CD8-positive, alpha-beta memory T cell (primary cell): Measurements from ENCODE around the gene VIL1. TPM values are rescaled to one million over a fixed set of nuclear protein-coding genes. Genes with fewer than 3 reads are reported as not detected.

Experiments
- CTCF ChIA-PET: fragments of 350-600 bp; sonication (Branson Sonifier 250); formaldehyde crosslinking; loops from one replicate; lab custom pipeline; 2021; ENCODE audit warnings: antibody characterized with exemption; lab: Charles Lee
- POLR2A ChIA-PET: fragments of 350-600 bp; sonication (Branson Sonifier 250); formaldehyde crosslinking; loops from one replicate; lab custom pipeline; 2021; ENCODE audit warnings: antibody characterized with exemption; lab: Charles Lee
- DNase-seq, 5 donors: peaks; one replicate each; pipeline versions ENCODE4 v3.0.0 to v3.0.0-alpha.2; 2020 to 2022; ENCODE audit warnings: mixed read lengths in 1 of 5
- H3K27ac ChIP-seq: one replicate; pipeline ENCODE4 v1.7.0; 2013; ENCODE audit warnings: low read depth, mild to moderate bottlenecking, low read length, moderate library complexity
- H3K27me3 ChIP-seq: 2 replicates; pipeline ENCODE4 v1.7.0; 2013; ENCODE audit warnings: low read length, mild to moderate bottlenecking; ENCODE audit not compliant: insufficient read depth, poor library complexity, severe bottlenecking
- H3K36me3 ChIP-seq: 2 replicates; pipeline ENCODE4 v1.7.0; 2013; ENCODE audit warnings: mild to moderate bottlenecking, low read length, moderate library complexity; ENCODE audit not compliant: insufficient read depth
- H3K4me1 ChIP-seq: 2 replicates; pipeline ENCODE4 v1.7.0; 2013; ENCODE audit warnings: mild to moderate bottlenecking, low read length, moderate library complexity; ENCODE audit not compliant: insufficient read depth
- H3K4me3 ChIP-seq: 2 replicates; pipeline ENCODE4 v1.7.0; 2013; ENCODE audit warnings: mild to moderate bottlenecking, low read length
- H3K9me3 ChIP-seq: 2 replicates; pipeline ENCODE4 v1.7.0; 2013; ENCODE audit warnings: mild to moderate bottlenecking, low read length
- H3K27ac Mint-ChIP-seq, 8 donors: one replicate each; pipeline ENCODE4 v1.8.0; 2020 to 2021; ENCODE audit warnings: mixed read lengths in 8 of 8, mild to moderate bottlenecking in 6 of 8, inconsistent platforms in 3 of 8, moderate library complexity in 3 of 8
- H3K27me3 Mint-ChIP-seq, 2 donors: one replicate each; pipeline ENCODE4 v1.8.0; 2020 to 2021; ENCODE audit warnings: mixed read lengths in 2 of 2, mild to moderate bottlenecking in 1 of 2, moderate library complexity in 1 of 2
- H3K36me3 Mint-ChIP-seq, 3 donors: one replicate each; pipeline ENCODE4 v1.8.0; 2020 to 2021; ENCODE audit warnings: mixed read lengths in 3 of 3, inconsistent platforms in 1 of 3, mild to moderate bottlenecking in 1 of 3
- H3K4me1 Mint-ChIP-seq, 3 donors: one replicate each; pipeline ENCODE4 v1.8.0; 2020 to 2021; ENCODE audit warnings: mixed read lengths in 3 of 3, inconsistent platforms in 1 of 3, mild to moderate bottlenecking in 1 of 3
- H3K4me3 Mint-ChIP-seq, 7 donors: one replicate each; pipeline ENCODE4 v1.8.0; 2020 to 2021; ENCODE audit warnings: mixed read lengths in 7 of 7, mild to moderate bottlenecking in 6 of 7, moderate library complexity in 4 of 7, inconsistent platforms in 2 of 7
- H3K9me3 Mint-ChIP-seq, 5 donors: one replicate each; pipeline ENCODE4 v1.8.0; 2020 to 2022; ENCODE audit warnings: mixed read lengths in 5 of 5, mild to moderate bottlenecking in 3 of 5, moderate library complexity in 2 of 5, inconsistent platforms in 1 of 5
- polyA plus RNA-seq: library from polyadenylated mRNA; unstranded; fragments of 300-500 nt; fragmentation: Illumina TruSeq; gene quantifications from one replicate; pipeline ENCODE4 v1.2.3, GENCODE V29; 2021
- total RNA-seq, 2 experiments: library from RNA; stranded (reverse); gene quantifications; one replicate each; pipeline ENCODE4 v1.2.3, GENCODE V29; 2021

VIL1 gene
- total and polyA plus RNA-seq, 3 experiments from 2014 or later = not detected

DNA sequence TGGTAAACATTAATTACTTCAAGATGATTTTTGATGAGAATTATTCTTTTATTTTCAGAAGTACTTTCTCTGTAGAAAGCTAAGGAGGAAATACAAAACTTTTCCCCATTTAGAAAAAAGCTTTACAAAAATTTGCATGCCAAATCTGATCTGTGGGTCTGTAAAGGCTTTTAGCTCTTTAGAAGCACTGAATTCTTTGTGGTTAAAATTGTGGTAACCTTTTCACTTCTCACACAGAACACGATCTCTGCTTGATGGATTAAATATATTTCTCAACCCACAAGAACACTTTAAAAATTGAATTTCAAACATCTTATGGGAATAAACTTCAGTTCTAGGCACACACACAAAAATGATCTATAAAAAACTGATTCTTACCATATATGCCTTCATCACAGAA is 63.7 kb downstream of the VIL1 start:
- H3K27me3 Mint-ChIP-seq = no peaks in the 10 kb centered on the region
- peaks cover 0 to 69% (median 22%) of the 10 kb centered on the region in 3 donors for H3K36me3 Mint-ChIP-seq
- ChIA-PET POLR2A (no interaction called here), CTCF (no interaction called here)
- no peaks in the 10 kb centered on the region for H3K9me3 Mint-ChIP-seq
- peaks cover 18% of the 10 kb centered on the region for H3K4me1 ChIP-seq
- no peaks in the 10 kb centered on the region for H3K27me3 ChIP-seq
- no peak overlapping the region for H3K4me3 ChIP-seq
- no peak overlapping the region for H3K27ac ChIP-seq
- H3K4me1 Mint-ChIP-seq = peaks cover 8 to 13% (median 12%) of the 10 kb centered on the region in 3 donors
- H3K9me3 ChIP-seq = no peaks in the 10 kb centered on the region
- peaks cover 17% of the 10 kb centered on the region for H3K36me3 ChIP-seq
- H3K4me3 Mint-ChIP-seq = no peak overlapping the region
- no peak for DNase-seq
- peak overlapping the region in 4 of 8 donors; percentile 5 to 69 (median 37) for H3K27ac Mint-ChIP-seq

DNA sequence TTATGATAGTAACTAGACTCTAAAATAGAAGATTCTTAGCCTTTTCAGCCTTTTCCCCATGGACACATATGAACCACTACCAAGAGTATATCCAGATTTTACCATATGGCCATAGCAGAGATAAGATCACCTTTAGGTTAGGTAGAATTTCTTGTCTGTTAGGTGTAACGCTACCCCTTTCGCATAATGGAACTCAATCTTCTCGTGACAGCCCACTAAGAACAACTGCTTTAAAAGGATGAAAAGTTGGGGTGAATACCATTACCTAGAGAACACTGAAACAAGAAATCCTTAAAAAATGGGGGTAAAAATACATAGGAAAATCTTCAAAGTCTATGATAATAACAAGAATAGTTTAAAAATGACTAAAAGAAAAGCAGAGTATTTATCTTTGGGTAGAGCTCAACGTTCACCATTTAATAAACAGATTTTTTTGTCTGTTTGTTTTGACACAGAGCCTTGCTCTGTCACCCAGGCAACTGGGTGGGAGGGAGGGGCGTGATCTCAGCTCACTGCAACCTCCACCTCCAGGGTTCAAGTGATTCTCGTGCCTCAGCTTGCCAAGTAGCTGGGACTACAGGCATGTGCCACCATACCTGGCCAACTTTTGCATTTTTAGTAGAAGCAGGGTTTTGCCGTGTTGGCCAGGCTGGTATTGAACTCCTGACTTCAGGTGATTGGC is 67.2 kb downstream of the VIL1 start:
- H3K36me3 ChIP-seq = peaks cover 11% of the 10 kb centered on the region
- no peaks in the 10 kb centered on the region for H3K9me3 Mint-ChIP-seq
- POLR2A ChIA-PET = no interaction called here

DNA sequence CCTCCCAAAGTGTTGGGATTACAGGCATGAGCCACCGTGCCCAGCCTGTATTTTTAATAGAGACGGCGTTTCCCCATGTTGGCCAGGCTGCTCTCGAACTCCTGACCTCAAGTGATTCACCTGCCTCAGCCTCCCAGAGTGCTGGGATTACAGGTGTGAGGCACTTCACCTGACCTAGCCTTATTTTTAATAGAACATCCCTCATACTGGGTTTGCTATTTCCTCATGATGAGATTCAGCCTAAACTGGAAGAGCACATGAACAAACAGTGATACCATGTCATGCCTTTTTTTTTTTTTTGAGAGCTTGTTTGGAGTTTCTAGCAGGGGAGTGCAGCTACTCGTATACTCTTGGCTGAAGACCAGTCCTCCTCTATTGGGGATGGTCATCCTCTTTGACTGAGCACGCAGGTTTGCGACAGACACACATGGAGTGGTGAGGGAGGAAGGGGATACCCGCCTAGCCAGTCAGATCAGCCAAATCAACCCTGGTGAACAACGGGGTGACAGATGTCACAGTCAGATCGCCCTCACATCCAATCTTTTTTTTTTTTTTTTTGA is 81.7 kb downstream of the VIL1 start:
- no peak for DNase-seq
- H3K4me1 ChIP-seq = no peaks in the 10 kb centered on the region
- CTCF ChIA-PET = interaction anchor here (0.6 kb wide), 1 partner anchor 200 kb away, joined by 4 read pairs; no protein-coding TSS in a partner anchor
- no peaks in the 10 kb centered on the region for H3K4me1 Mint-ChIP-seq
- H3K9me3 Mint-ChIP-seq = no peaks in the 10 kb centered on the region
- H3K36me3 Mint-ChIP-seq = peaks cover 3 to 65% (median 10%) of the 10 kb centered on the region in 3 donors
- H3K36me3 ChIP-seq = peaks cover 5% of the 10 kb centered on the region
- no peak overlapping the region for H3K27ac ChIP-seq
- no peaks in the 10 kb centered on the region for H3K27me3 ChIP-seq
- H3K9me3 ChIP-seq = no peaks in the 10 kb centered on the region
- no peaks in the 10 kb centered on the region for H3K27me3 Mint-ChIP-seq
- peak overlapping the region in 4 of 8 donors; percentile 26 to 61 (median 41) for H3K27ac Mint-ChIP-seq
- no peak overlapping the region for H3K4me3 Mint-ChIP-seq
- POLR2A ChIA-PET = no interaction called here
- H3K4me3 ChIP-seq = no peak overlapping the region

More for the DNA sequence above, 67.2 kb downstream of the VIL1 start:
- Mint-ChIP-seq H3K27me3 (no peaks in the 10 kb centered on the region), H3K27ac (peak overlapping the region in 2 of 8 donors; percentile 7 to 33), H3K4me3 (no peak overlapping the region), H3K36me3 (peaks cover 0 to 72% (median 22%) of the 10 kb centered on the region in 3 donors), H3K4me1 (peaks cover 8 to 13% (median 12%) of the 10 kb centered on the region in 3 donors)
- Histone ChIP-seq H3K27ac (no peak overlapping the region), H3K9me3 (no peaks in the 10 kb centered on the region), H3K27me3 (no peaks in the 10 kb centered on the region), H3K4me1 (peaks cover 18% of the 10 kb centered on the region), H3K4me3 (no peak overlapping the region)
- CTCF ChIA-PET = no interaction called here
- no peak for DNase-seq

DNA sequence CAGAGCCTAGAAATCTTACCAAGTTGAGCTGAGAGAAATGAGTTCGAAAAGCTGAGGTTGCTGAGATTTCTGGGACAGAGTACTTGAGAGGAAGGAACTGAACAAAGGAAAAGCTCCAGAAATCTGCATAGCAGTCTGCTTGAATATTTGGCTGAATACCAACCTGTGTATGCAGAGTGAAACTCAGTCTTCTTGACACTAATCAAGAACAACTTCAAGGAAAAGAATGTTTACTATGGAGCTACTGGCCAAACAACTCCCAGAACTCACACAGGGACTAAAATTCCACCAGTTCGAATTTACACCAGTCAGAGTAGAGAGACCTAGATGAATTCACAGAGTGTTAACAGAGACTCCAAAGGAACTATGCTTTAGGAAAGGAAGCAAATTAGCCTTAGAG is 82.7 kb downstream of the VIL1 start:
- peaks cover 3 to 62% (median 14%) of the 10 kb centered on the region in 3 donors for H3K36me3 Mint-ChIP-seq

More for the DNA sequence above, 82.7 kb downstream of the VIL1 start:
- H3K27ac ChIP-seq = no peak overlapping the region
- ChIA-PET CTCF (no interaction called here), POLR2A (no interaction called here)
- no peaks in the 10 kb centered on the region for H3K9me3 ChIP-seq
- no peak for DNase-seq
- Mint-ChIP-seq H3K27ac (peak overlapping the region in 1 of 8 donors; percentile 71), H3K9me3 (no peaks in the 10 kb centered on the region), H3K4me1 (no peaks in the 10 kb centered on the region), H3K27me3 (no peaks in the 10 kb centered on the region), H3K4me3 (no peak overlapping the region)
- no peak overlapping the region for H3K4me3 ChIP-seq
- peaks cover 2% of the 10 kb centered on the region for H3K36me3 ChIP-seq
- no peaks in the 10 kb centered on the region for H3K27me3 ChIP-seq
- no peaks in the 10 kb centered on the region for H3K4me1 ChIP-seq

Other genes starting within 250 kb of the VIL1 start
- gene ARPC2, start 201.9 kb upstream of the VIL1 start, total RNA-seq = 100 to 1,000 TPM; 575 to 600 TPM
- 970 TPM for gene ARPC2, start 201.9 kb upstream of the VIL1 start, polyA plus RNA-seq
- under 1 TPM; 0.51 to 0.72 TPM for gene GPBAR1, start 158.1 kb upstream of the VIL1 start, total RNA-seq
- not detected for gene GPBAR1, start 158.1 kb upstream of the VIL1 start, polyA plus RNA-seq
- gene AAMP, start 149.0 kb upstream of the VIL1 start, total RNA-seq = 10 to 100 TPM; 94.8 to 95.2 TPM
- 86.1 TPM for gene AAMP, start 149.0 kb upstream of the VIL1 start, polyA plus RNA-seq
- 10 to 100 TPM; 26.8 to 31.6 TPM for gene PNKD, start 148.6 kb upstream of the VIL1 start, total RNA-seq
- gene PNKD, start 148.6 kb upstream of the VIL1 start, polyA plus RNA-seq = 111 TPM
- gene TMBIM1, start 126.6 kb upstream of the VIL1 start, total RNA-seq = 10 to 100 TPM; 82.3 to 92.3 TPM
- gene TMBIM1, start 126.6 kb upstream of the VIL1 start, polyA plus RNA-seq = 149 TPM
- not detected for gene CATIP, start 62.3 kb upstream of the VIL1 start, total RNA-seq
- gene CATIP, start 62.3 kb upstream of the VIL1 start, polyA plus RNA-seq = not detected
- 1 to 10 TPM; 1.1 to 2.1 TPM for gene SLC11A1, start 36.9 kb upstream of the VIL1 start, total RNA-seq
- 0.32 TPM for gene SLC11A1, start 36.9 kb upstream of the VIL1 start, polyA plus RNA-seq
- 100 to 1,000 TPM; 104 to 113 TPM for gene CTDSP1, start 19.3 kb upstream of the VIL1 start, total RNA-seq
- 32.2 TPM for gene CTDSP1, start 19.3 kb upstream of the VIL1 start, polyA plus RNA-seq
- 10 to 100 TPM; 29.9 to 31.5 TPM for gene USP37, start 149.2 kb downstream of the VIL1 start, total RNA-seq
- 12.5 TPM for gene USP37, start 149.2 kb downstream of the VIL1 start, polyA plus RNA-seq
- 100 to 1,000 TPM; 131 to 135 TPM for gene CNOT9, start 149.7 kb downstream of the VIL1 start, total RNA-seq
- 22.5 TPM for gene CNOT9, start 149.7 kb downstream of the VIL1 start, polyA plus RNA-seq
- under 1 TPM in 1 of 2 experiments, not detected in 1; 0.16 TPM for gene PLCD4, start 188.8 kb downstream of the VIL1 start, total RNA-seq
- gene PLCD4, start 188.8 kb downstream of the VIL1 start, polyA plus RNA-seq = 0.49 TPM
- 10 to 100 TPM; 60.4 to 64.0 TPM for gene ZNF142, start 240.5 kb downstream of the VIL1 start, total RNA-seq
- 19.7 TPM for gene ZNF142, start 240.5 kb downstream of the VIL1 start, polyA plus RNA-seq
- gene BCS1L, start 240.6 kb downstream of the VIL1 start, total RNA-seq = 10 to 100 TPM; 91.7 to 93.9 TPM
- 10.1 TPM for gene BCS1L, start 240.6 kb downstream of the VIL1 start, polyA plus RNA-seq